K562 (cell line): ENCODE results near the gene HNRNPA3. TPM values are rescaled to one million over a fixed set of nuclear protein-coding genes. Genes with fewer than 3 reads are reported as not detected.

Experiments
- CCAR2 ChIP-seq: fragments of 200-400 bp; formaldehyde crosslinking; IDR thresholded peaks from 2 replicates; pipeline ENCODE4 v1.6.1; 2017; ENCODE audit warnings: mild to moderate bottlenecking, low read depth, low read length
- E2F5 ChIP-seq: sonication (generic); formaldehyde crosslinking; IDR thresholded peaks from 2 replicates; pipeline ENCODE4 v1.8.0; 2022; ENCODE audit warnings: mild to moderate bottlenecking, missing genetic modification reagents
- ETS1 ChIP-seq: conservative IDR thresholded peaks from 2 replicates; pipeline ENCODE4 v1.6.1; 2011; ENCODE audit warnings: low read depth, mild to moderate bottlenecking, low read length; ENCODE audit not compliant: control insufficient read depth
- FOXM1 ChIP-seq, 2 experiments: fragments of 450-650 bp in 1 of 2; sonication (generic) in 1 of 2; formaldehyde crosslinking in 1 of 2; IDR thresholded peaks; 2 replicates each; pipeline versions ENCODE4 v1.6.1 to v1.9.0; 2017 to 2022; ENCODE audit warnings: low read depth in 2 of 2, mild to moderate bottlenecking in 2 of 2, missing genetic modification reagents in 1 of 2, moderate library complexity in 1 of 2
- JUNB ChIP-seq: fragments of 450-650 bp; formaldehyde crosslinking; conservative IDR thresholded peaks from 2 replicates; pipeline ENCODE4 v1.4.0; 2020; ENCODE audit warnings: mild to moderate bottlenecking
- KAT7 ChIP-seq: sonication (generic); formaldehyde crosslinking; IDR thresholded peaks from 2 replicates; pipeline ENCODE4 v1.8.0; 2022; ENCODE audit warnings: missing genetic modification reagents, mild to moderate bottlenecking, borderline replicate concordance
- L3MBTL2 ChIP-seq: fragments of 450-650 bp; IDR thresholded peaks from 2 replicates; pipeline ENCODE4 v1.6.1; 2016; ENCODE audit warnings: mild to moderate bottlenecking, moderate library complexity
- MXI1 ChIP-seq: IDR thresholded peaks from 2 replicates; pipeline ENCODE4 v1.6.1; 2011; ENCODE audit warnings: low read depth, mild to moderate bottlenecking, improper control_type of control experiment, low read length
- MYC ChIP-seq, 2 experiments: fragments of 250-450 bp in 1 of 2; sonication (Bioruptor Pico) in 1 of 2; IDR thresholded peaks; 2 replicates each; pipeline versions ENCODE4 v1.5.1 to v1.6.1; 2012 to 2021; ENCODE audit warnings: low read depth in 2 of 2, borderline replicate concordance in 1 of 2, improper control_type of control experiment in 1 of 2, low read length in 1 of 2, mild to moderate bottlenecking in 1 of 2, moderate library complexity in 1 of 2
- PTRF ChIP-seq: fragments of 450-650 bp; IDR thresholded peaks from 2 replicates; pipeline ENCODE4 v1.6.1; 2016; ENCODE audit warnings: mild to moderate bottlenecking, missing genetic modification characterization, missing compliant biosample characterization
- PURB ChIP-seq: sonication (generic); formaldehyde crosslinking; IDR thresholded peaks from 2 replicates; pipeline ENCODE4 v1.9.0; 2021; ENCODE audit warnings: low read depth, mild to moderate bottlenecking, missing genetic modification reagents
- RB1 ChIP-seq: fragments of 450-650 bp; IDR thresholded peaks from 2 replicates; pipeline ENCODE4 v1.6.1; 2017; ENCODE audit warnings: low read depth, mild to moderate bottlenecking
- SFPQ ChIP-seq: fragments of 200-400 bp; formaldehyde crosslinking; IDR thresholded peaks from 2 replicates; pipeline ENCODE4 v1.6.1; 2017; ENCODE audit warnings: mild to moderate bottlenecking, low read depth, low read length, moderate library complexity
- SREBF2 ChIP-seq: sonication (generic); formaldehyde crosslinking; IDR thresholded peaks from 2 replicates; pipeline ENCODE4 v1.4.0; 2020; ENCODE audit warnings: mild to moderate bottlenecking, missing genetic modification reagents
- USF1 ChIP-seq: sonication (generic); formaldehyde crosslinking; IDR thresholded peaks from 2 replicates; pipeline ENCODE4 v1.9.0; 2022; ENCODE audit warnings: mild to moderate bottlenecking, missing genetic modification reagents
- ZHX1 ChIP-seq: fragments of 150-350 bp; conservative IDR thresholded peaks from 2 replicates; pipeline ENCODE4 v1.6.1; 2014; ENCODE audit warnings: low read length
- ZNF253 ChIP-seq: fragments of 250-450 bp; sonication (Bioruptor Pico); conservative IDR thresholded peaks from 2 replicates; pipeline ENCODE4 v1.6.1; 2021; ENCODE audit warnings: mild to moderate bottlenecking
- polyA plus RNA-seq, 8 experiments: library from polyadenylated mRNA; depleted of rRNA in 4 of 8; stranded (reverse) in 5 of 8; unstranded in 3 of 8; fragments of >200 nt; fragmentation: Nextera tagmentation in 2 of 8; fragmentation: Illumina TruSeq in 1 of 8; extraction: Ambion mirVana in 2 of 8; extraction: Trizol in 1 of 8; gene quantifications; 2 replicates each; pipeline versions ENCODE4 v1.2.1 to v1.2.3, GENCODE V29; 2011 to 2014; ENCODE audit warnings: inconsistent platforms in 1 of 8, missing spikeins in 1 of 8
- total RNA-seq, 7 experiments: library from RNA; depleted of rRNA in 6 of 7; stranded (reverse); fragments of >200 nt in 6 of 7; fragmentation: Illumina TruSeq in 2 of 7; extraction: Trizol in 2 of 7; gene quantifications; 2 replicates each; pipeline versions ENCODE4 v1.2.1 to v1.2.3, GENCODE V29; 2011 to 2021; ENCODE audit warnings: low replicate concordance in 1 of 7

The HNRNPA3 gene
- total and polyA plus RNA-seq, 9 of the 15 experiments (the other 6 are each of a cell fraction or from before 2014, with no cell fraction given): 72.8 to 428 (median 192) TPM

- no peak for TF ChIP-seq PTRF (tag)
- TF ChIP-seq SREBF2: no peak
- TF ChIP-seq RB1: peak; percentile 97
- peak; percentile 95 for TF ChIP-seq USF1 (CRISPR knock-in tag)
- TF ChIP-seq FOXM1 (IDR thresholded peaks at IDR 0.05; ENCODE audit: low read depth): peak; percentile 53
- TF ChIP-seq FOXM1 (CRISPR knock-in tag; IDR thresholded peaks at IDR 0.05; ENCODE audit: low read depth): no peak
- no peak for TF ChIP-seq CCAR2
- peak; percentile 75; the same call in 1 of the 2 replicates for TF ChIP-seq MXI1
- TF ChIP-seq ETS1: peak; percentile 55; the same call in 1 of the 2 replicates
- TF ChIP-seq JUNB (CRISPR knock-in tag): no peak
- peak; percentile 89; the same call in 1 of the 2 replicates for TF ChIP-seq KAT7
- peak; percentile 96 for TF ChIP-seq L3MBTL2
- no peak for TF ChIP-seq PURB (CRISPR knock-in tag)
- TF ChIP-seq ZNF253 (CRISPR knock-in tag): no peak
- peak; percentile 93 for TF ChIP-seq MYC (IDR thresholded peaks at IDR 0.05; ENCODE audit: low read depth, low read length)
- peak; percentile 96 for TF ChIP-seq MYC (CRISPR knock-in tag; IDR thresholded peaks at IDR 0.05; ENCODE audit: borderline replicate concordance, low read depth)
- 0 out of 2 replicates have a peak, but pooled peaks have one; percentile 11 for TF ChIP-seq ZHX1
- TF ChIP-seq E2F5 (CRISPR knock-in tag): peak; percentile 65; the same call in 1 of the 2 replicates
- no peak for TF ChIP-seq SFPQ
These were observed at the start of gene HNRNPA3 (continued) for GRCh38 chr2:177212106-177212890.
